ENCODE data around the gene SLC39A11.

Gene SLC39A11

DNA sequence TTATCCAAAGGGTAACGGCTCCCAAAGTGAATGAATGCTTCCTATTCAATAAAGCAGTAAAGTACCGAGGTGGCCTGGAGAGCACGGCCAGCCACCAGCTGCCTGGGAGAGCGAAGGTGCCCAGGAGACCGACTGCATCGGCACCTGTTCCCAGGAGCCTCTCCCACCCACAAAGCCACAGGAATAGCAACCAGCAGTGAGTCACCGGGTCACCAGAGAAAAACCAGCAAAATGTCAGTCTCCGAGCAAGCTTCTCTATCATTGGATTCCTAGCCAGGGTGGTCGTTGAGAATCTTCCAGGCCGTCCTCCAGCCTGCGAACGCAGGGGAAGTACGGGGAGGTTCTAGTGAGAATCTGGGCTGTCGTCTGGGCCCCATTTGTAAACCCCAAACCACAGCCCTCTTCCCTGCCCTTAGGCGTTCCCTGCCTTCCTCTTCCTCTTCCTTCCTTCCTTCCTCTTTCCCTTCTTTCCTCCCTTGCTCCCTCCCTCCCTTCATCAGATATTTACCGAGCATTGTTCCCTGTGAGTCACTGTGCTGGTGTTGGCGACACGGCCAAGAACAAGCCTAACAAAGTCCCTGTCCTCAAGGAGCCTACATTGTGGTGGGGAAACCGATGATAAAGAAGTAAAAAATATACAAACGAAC lies 114.6 kb downstream of the SLC39A11 start:
- Histone ChIP-seq H3K79me2 (ENCODE audit: low read length) (no peaks in the 10 kb centered on the region), H3K4me2 (ENCODE audit: low read length) (no peak overlapping the region), H3K27ac (ENCODE audit: low read length) (no peak overlapping the region), H3K4me1 (ENCODE audit: low read length) (0 out of 2 replicates have a peak, but pooled peaks cover 4% of the 10 kb centered on the region), H2AFZ (ENCODE audit: low read depth, low read length) (no peak overlapping the region), H3K4me3 (ENCODE audit: low read length) (no peak overlapping the region), H3K9me3 (ENCODE audit: insufficient read depth, low read length) (no peaks in the 10 kb centered on the region), H3K9ac (ENCODE audit: low read length) (no peak overlapping the region), H4K20me1 (ENCODE audit: insufficient read depth, low read length) (no peaks in the 10 kb centered on the region), H3K27me3 (ENCODE audit: low read depth, low read length) (no peaks in the 10 kb centered on the region), H3K36me3 (replicated peaks; ENCODE audit: low read depth, low read length) (no peaks in the 10 kb centered on the region)
- TF ChIP-seq, protein P1, sequence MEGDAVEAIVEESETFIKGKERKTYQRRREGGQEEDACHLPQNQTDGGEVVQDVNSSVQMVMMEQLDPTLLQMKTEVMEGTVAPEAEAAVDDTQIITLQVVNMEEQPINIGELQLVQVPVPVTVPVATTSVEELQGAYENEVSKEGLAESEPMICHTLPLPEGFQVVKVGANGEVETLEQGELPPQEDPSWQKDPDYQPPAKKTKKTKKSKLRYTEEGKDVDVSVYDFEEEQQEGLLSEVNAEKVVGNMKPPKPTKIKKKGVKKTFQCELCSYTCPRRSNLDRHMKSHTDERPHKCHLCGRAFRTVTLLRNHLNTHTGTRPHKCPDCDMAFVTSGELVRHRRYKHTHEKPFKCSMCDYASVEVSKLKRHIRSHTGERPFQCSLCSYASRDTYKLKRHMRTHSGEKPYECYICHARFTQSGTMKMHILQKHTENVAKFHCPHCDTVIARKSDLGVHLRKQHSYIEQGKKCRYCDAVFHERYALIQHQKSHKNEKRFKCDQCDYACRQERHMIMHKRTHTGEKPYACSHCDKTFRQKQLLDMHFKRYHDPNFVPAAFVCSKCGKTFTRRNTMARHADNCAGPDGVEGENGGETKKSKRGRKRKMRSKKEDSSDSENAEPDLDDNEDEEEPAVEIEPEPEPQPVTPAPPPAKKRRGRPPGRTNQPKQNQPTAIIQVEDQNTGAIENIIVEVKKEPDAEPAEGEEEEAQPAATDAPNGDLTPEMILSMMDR (IDR thresholded peaks at IDR 0.05; ENCODE audit: low read depth, low read length): no peak
- TF ChIP-seq EZH2phosphoT487 (IDR thresholded peaks at IDR 0.05; ENCODE audit: low read depth): no peak

DNA sequence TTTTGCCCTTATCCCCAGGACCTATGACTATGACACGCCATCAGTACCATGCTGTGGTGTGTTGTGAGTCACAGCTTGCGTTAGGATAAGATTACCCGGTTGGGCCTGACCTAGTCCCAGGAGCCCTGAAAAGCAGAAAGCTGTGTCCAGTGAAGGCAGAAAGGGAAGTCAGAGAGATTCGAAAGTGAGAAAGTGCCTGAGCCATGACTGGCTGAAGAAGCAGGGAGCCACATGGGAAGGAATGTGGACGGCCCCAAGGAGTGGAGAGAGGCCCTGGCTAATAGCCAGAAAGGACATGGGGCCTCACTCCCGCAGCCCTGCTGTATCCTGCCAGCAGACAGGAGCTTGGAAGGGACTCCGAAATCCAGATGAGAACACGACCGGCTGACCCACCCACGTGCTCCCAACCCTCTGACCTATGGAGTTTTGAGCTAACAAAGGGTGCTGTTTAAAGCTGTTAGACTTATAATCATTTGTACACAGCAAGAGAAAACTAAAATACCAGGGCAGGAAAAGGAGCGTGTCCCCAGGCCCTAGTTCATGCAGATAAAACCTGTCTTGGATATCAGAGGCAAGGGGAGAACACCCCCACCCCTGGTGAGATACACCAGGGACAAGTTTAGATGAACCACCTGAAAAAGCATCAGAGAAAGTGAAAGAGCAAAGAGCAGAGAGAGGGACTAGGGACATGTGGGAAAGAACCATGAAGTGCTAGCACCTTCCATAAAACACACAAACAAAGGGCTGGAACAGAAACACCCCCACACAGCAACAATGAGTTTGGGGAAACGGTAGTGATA lies 115.3 kb downstream of the SLC39A11 start:
- Histone ChIP-seq H3K4me2 (ENCODE audit: low read length) (no peak overlapping the region), H3K9me3 (ENCODE audit: insufficient read depth, low read length) (no peaks in the 10 kb centered on the region), H4K20me1 (ENCODE audit: insufficient read depth, low read length) (no peaks in the 10 kb centered on the region), H3K27me3 (ENCODE audit: low read depth, low read length) (no peaks in the 10 kb centered on the region), H3K4me1 (ENCODE audit: low read length) (0 out of 2 replicates have a peak, but pooled peaks cover 4% of the 10 kb centered on the region), H3K9ac (ENCODE audit: low read length) (no peak overlapping the region), H3K4me3 (ENCODE audit: low read length) (no peak overlapping the region), H3K27ac (ENCODE audit: low read length) (no peak overlapping the region), H3K36me3 (replicated peaks; ENCODE audit: low read depth, low read length) (no peaks in the 10 kb centered on the region), H3K79me2 (ENCODE audit: low read length) (no peaks in the 10 kb centered on the region), H2AFZ (ENCODE audit: low read depth, low read length) (no peak overlapping the region)
- TF ChIP-seq, protein P1 (IDR thresholded peaks at IDR 0.05; ENCODE audit: low read depth, low read length): no peak
- TF ChIP-seq EZH2phosphoT487 (IDR thresholded peaks at IDR 0.05; ENCODE audit: low read depth): no peak

DNA sequence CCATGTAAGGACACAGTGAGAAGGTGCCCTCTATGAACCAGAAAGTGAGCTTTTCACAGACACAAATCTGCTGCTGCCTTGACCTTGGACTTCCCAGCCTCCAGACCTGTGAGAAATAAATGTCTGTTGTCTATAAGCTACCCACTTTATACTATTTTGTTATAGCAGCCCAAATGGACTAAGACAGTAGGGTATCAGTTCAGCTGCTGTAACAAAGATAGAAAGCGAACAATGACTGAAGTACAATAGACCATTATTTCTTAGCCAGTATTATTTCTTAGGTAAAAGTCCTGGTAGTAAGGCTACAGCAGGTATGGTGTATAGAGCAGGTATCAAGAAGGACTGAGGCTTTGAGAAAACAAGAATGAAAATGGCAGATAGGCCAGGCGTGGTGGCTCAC lies 117.0 kb downstream of the SLC39A11 start:
- H2AFZ ChIP-seq (ENCODE audit: low read depth, low read length): no peak overlapping the region
- H3K27ac ChIP-seq (ENCODE audit: low read length): no peak overlapping the region
- 0 out of 2 replicates have a peak, but pooled peaks cover 4% of the 10 kb centered on the region for H3K4me1 ChIP-seq (ENCODE audit: low read length)
- no peak overlapping the region for H3K9ac ChIP-seq (ENCODE audit: low read length)
- H3K4me3 ChIP-seq (ENCODE audit: low read length): no peak overlapping the region
- no peaks in the 10 kb centered on the region for H3K36me3 ChIP-seq (replicated peaks; ENCODE audit: low read depth, low read length)
- TF ChIP-seq, protein P1 (IDR thresholded peaks at IDR 0.05; ENCODE audit: low read depth, low read length): no peak
- no peaks in the 10 kb centered on the region for H3K9me3 ChIP-seq (ENCODE audit: insufficient read depth, low read length)
- H3K27me3 ChIP-seq (ENCODE audit: low read depth, low read length): no peaks in the 10 kb centered on the region
- no peaks in the 10 kb centered on the region for H4K20me1 ChIP-seq (ENCODE audit: insufficient read depth, low read length)
- H3K4me2 ChIP-seq (ENCODE audit: low read length): no peak overlapping the region
- H3K79me2 ChIP-seq (ENCODE audit: low read length): no peaks in the 10 kb centered on the region

DNA sequence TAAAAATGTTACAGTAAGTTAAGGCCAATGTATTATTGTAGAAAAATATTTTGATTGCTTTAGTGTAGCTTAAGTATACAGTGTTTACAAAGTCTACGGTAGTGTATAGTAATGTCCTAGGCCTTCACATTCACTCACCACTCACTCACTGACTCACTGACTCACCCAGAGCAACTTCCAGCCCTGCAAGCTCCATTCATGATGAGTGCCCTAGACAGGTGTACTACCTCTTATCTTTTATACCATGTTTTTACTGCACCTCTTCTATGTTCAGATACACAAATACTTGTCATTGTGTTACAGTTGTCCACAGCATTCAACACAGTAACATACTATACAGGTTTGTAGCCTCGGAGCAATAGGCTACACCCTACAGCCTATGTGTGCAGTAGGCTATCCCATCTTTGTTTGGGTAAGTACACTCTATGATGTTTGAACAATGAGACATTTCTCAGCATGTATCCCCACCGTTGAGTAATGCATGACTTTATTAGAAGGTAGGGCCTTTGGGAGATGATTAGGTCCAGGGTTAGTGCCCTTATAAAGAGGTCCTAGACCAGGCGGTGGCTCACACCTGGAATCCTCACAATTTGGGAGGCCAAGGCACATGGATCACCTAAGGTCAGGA lies 117.8 kb downstream of the SLC39A11 start:
- Histone ChIP-seq H4K20me1 (ENCODE audit: insufficient read depth, low read length) (no peaks in the 10 kb centered on the region), H3K4me2 (ENCODE audit: low read length) (no peak overlapping the region), H3K4me3 (ENCODE audit: low read length) (no peak overlapping the region), H3K9me3 (ENCODE audit: insufficient read depth, low read length) (no peaks in the 10 kb centered on the region), H3K79me2 (ENCODE audit: low read length) (no peaks in the 10 kb centered on the region), H3K27ac (ENCODE audit: low read length) (no peak overlapping the region), H3K9ac (ENCODE audit: low read length) (no peak overlapping the region), H3K4me1 (ENCODE audit: low read length) (0 out of 2 replicates have a peak, but pooled peaks cover 4% of the 10 kb centered on the region), H3K36me3 (replicated peaks; ENCODE audit: low read depth, low read length) (no peaks in the 10 kb centered on the region), H2AFZ (ENCODE audit: low read depth, low read length) (no peak overlapping the region), H3K27me3 (ENCODE audit: low read depth, low read length) (no peaks in the 10 kb centered on the region)
- TF ChIP-seq EZH2phosphoT487 (IDR thresholded peaks at IDR 0.05; ENCODE audit: low read depth): no peak
- TF ChIP-seq, protein P1 (IDR thresholded peaks at IDR 0.05; ENCODE audit: low read depth, low read length): no peak

Measured in OCI-LY3 (cell line).